Activated CD4-positive, alpha-beta T cell treated with anti-CD3 and anti-CD28 coated beads, Interleukin-2, Interleukin-6, amounts not matched to agents 100 ng/mL and 50 ng/mL, durations not matched to agents 16 hours and 8 hours (primary cell): ENCODE data around the gene ZNRF1.

Experiments
- DNase-seq: peaks from one replicate; pipeline ENCODE4 v3.0.0-alpha.2; 2020

The ZNRF1 gene

GRCh38 chr16:75028544-75029135 is 29.8 kb downstream of the ZNRF1 start:
- DNase-seq: no peak

- DNase-seq: no peak
Observed at GRCh38 chr16:75029854-75030253, 31.0 kb downstream of the ZNRF1 start.

- DNase-seq: no peak
Observed at GRCh38 chr16:75032655-75033054, 33.8 kb downstream of the ZNRF1 start.

- DNase-seq: no peak
Observed at GRCh38 chr16:75035410-75035968, 36.7 kb downstream of the ZNRF1 start.

DNA sequence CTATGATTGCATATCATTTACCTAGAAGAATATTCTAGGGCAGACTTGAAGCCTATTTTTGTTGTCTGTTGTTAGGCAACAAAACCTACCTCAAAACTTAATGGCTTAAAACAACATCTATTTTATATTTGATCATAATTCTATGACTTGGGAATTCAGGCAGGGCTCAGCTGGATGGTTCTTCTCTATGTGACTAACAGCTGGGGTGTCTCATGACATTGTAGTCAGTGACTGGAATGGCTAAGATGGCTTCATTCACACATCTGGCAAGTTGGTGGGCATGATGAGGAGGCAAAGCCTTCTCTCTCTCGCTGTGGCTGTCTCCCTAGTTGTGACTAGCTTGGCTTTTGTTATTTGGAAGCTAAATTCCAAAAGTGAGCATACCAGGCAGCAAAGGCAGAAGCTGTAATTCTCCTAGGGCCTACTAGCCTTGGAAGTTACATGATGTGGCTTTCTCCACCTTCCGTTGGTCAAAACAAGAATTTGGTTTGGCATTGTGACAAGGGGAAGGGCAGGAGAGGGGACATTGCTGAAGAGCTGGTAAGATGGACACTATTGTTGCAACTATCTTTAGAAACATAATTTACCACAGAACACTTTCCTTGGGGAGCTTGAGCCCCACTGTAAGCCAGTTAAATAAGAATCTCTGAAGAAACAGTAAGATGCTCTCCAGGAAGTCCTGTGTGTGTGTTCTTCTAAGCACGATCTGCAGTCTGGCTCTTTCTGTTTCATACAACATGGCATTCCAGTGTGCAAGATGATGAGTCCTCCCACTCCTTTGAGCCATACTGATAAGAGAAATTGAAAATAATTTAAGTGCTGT is 39.4 kb downstream of the ZNRF1 start:
- no peak for DNase-seq

DNA sequence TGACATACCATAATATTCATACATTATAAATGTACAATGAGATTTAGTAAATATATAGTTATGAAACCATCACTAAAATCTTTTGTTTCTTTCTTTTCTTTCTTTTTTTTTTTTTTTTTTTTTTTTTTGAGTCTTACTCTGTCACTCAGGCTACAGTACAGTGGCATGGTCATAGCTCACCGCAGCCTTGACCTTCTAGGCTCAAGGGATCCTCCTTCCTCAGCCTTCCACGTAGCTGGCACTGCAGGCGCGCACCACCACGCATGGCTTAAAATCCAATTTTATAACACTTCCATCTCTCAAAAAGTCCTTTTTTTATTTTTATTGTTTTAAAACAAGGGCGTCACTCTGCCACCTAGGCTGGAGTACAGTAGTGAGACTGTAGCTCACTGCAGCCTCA is 41.1 kb downstream of the ZNRF1 start:
- no peak for DNase-seq

DNA sequence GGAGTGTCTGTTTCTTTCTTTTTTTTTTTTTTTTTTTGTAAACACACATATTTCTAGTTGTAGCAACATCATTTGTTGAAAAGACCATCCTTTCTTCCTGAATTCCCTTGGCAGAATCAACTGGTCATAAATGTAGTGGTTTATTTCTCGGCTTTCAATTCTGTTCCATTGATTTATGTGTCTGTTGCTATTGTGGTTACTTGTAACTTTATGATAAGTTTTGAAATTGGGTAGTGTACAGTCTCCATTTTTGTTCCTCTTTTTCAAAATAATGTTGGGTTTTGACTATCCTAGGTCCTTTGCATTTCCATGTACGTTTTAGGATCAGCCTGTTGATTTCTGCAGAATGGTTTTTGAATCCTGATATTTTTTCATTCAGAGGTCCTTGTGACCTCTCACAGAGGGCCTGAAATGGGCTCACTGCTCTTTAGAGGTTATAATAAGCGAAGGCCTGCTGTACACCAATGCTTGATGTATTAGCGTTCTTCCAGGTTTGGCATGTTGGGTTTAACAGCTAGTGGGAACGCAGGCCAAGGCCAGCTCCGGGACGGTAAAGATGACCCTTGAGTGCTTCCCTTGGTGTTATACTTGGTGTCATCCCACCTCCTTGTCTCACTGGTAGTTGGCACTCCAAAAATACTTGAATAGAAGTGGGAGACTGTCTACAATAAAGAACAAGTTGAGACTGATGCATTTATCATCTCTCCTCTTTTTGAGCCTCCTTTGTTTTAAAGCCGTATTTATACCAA is 43.8 kb downstream of the ZNRF1 start:
- DNase-seq: no peak

DNA sequence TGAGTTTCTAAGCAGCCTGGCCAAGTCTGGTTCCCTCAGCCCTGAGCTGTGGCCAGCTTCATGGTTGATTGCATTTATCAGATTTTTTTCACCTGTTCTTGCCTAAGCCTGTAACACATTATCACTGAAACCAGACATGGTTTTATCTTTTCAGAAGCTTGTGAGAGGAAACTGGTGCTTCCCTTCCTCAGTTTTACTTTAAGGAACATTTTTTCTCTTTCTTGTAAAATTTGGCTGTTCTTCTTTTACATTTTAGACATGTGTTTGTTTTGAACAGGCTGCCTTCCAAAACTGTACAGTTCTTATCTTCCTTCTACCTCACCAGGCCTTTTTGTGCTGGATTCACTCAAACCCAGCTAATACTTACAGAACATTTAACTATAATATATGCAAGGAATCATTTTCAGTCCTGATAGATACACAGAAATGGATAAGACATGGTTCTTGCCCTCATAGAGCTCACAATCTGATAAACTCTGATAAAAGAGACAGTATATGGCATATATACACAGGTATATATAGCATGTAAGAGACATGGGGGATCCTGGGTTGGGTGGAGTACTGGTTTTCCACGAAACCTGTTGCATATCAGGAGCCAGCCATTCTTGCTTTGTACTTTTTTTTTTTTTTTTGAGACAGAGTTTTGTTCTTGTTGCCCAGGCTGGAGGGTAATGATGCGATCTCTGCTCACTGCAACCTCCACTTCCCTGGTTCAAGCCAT is 44.5 kb downstream of the ZNRF1 start:
- no peak for DNase-seq

DNA sequence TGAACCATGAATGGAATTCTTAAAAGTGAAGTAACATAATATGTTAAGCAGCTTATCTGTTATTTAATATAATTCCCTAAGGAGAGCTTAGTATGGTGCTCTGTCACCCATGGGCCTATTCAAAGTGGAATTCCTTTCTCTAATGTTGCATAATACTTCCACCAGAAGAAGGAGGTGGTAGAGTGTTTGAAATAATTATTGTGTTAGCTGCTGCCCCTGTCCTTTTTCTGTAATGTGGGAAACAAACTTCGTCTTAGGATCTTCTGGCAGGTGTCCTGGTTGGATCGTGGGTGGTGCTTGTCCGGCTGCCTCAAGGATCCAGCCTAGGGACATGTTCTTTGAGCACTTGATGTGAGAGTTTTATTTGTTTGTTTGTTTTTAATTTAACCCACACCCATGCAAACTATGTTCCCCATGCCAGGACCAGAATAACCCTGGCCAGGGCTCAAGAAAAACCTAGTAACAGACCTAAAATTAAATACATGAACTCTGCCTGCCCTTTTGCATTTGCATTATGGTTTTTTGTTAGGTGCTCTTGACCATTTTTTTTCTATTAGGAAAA is 46.1 kb downstream of the ZNRF1 start:
- no peak for DNase-seq

DNA sequence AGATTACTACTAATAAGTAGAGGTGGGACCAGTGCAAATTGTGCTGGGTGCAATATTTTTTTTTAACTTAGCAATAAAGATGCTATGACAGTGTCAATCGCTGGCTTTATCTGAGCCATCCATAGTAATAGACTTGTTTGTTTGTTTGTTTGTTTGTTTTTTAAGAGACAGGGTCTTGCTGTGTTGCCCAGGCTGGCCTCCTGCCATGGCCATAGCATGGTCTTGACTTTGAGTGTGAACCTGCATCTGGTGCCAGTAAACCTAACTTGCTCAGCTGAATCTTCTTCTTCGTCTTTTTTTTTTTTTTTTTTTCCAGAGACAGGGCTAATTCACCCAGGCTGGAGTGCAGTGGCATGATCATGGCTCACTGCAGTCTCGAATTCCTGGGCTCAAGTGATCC is 46.6 kb downstream of the ZNRF1 start:
- no peak for DNase-seq

DNA sequence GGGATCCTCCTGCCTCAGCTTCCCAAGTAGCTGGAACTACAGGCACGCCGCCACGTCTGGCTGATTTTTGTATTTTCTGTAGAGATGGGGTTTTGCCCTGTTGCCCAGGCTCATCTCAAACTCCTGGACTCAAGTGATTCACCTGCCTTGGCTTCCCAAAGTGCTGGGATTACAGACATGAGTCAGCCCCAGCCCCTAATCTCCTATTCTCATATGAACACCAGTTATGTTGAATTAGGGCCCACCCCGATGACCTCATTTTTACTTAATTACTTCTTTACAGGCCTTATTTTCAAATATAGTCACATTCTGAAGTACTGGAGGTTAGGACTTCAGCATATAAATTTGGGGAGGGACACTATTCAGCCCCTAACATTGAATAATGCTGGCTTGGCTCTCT is 49.2 kb downstream of the ZNRF1 start:
- DNase-seq: no peak

- DNase-seq: no peak
Observed at GRCh38 chr16:75048530-75048929, 49.7 kb downstream of the ZNRF1 start.

GRCh38 chr16:75052481-75053202 is 53.8 kb downstream of the ZNRF1 start:
- no peak for DNase-seq

- DNase-seq: no peak
Observed at GRCh38 chr16:75053791-75054555, 55.1 kb downstream of the ZNRF1 start.

DNA sequence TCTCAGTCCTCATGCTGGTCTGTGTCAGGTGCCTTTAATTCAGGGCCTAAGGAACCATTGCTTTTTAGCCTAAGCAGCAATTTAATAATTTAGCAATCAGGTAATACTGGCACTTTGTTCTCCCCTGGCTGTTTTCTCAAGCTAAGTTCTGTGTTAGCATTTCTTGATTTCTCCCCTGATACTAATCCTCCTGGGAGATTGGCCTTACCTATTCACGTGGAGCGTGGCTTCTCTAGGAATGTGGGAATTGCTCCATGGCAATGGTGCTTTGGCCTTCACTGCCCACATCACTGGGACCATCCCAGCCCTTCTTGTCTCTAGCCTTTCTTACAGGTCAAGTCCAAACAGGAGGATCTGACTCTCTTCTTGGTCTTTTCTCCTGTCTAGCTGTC is 55.7 kb downstream of the ZNRF1 start:
- DNase-seq: no peak

GRCh38 chr16:75058806-75059205 is 60.0 kb downstream of the ZNRF1 start:
- no peak for DNase-seq

- DNase-seq: no peak
Observed at GRCh38 chr16:75059411-75059810, 60.6 kb downstream of the ZNRF1 start.

- DNase-seq: no peak
Observed at GRCh38 chr16:75060723-75061122, 61.9 kb downstream of the ZNRF1 start.

DNA sequence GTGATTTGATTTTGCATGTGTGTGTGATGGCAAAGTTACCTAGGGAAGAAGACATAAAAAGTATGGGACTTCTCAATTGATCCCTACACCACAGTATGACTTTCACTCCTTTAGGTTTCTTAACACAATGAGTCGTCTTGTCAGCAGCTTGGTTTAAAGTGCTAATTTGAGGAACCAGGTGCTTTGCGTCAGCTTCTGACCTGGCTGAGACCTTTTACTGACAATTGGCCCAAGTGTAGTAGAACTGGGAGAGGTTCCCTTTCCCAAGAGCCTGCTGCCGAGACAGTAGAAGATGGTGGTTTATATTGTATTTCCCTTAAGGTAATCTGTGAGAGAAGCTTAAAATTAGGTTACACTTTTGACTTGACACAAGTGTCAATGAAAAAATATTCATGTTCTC is 62.8 kb downstream of the ZNRF1 start:
- no peak for DNase-seq

DNA sequence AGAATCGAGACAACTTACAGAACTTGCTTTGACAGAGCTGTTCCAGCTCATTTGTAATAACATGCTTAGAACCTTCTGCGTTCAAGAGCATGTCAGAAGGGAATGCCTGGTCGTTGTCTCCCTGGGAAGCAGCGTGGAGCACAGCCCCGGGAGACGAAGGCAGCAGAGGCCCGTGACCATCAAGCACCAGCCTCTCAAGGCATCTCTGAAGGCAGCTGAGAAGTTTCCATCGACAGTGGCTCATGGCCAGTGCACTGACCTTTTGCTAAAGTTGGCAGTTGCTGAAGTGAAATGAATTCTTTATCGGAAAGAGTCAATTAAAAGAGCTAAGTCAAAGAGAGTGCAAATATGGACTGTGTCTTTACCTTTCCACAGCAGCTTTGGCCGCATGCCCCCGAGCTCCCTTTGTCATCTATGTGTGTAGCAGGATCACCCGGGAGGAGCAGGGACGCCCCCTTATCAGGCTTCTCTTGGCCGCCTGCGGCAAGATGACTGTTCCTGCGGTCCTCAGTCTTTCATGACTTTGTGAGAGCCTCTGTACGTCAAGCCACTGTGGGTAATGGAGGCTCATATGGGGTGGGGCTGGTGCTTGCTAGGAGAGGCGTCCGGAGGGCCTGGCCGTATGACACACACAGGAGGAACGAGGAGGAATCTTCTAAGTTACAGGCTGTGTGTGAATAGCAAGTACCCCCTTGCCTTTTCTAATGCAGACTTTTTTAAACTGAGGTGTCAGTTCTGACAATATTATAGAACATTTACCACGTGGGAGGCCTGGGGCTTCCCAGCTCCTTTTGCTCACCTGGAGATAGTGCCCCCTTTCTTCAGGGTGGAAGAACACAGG is 63.5 kb downstream of the ZNRF1 start:
- no peak for DNase-seq
